SK-N-SH (cell line): ENCODE data around the gene KRT32.

Source experiments
- EP300 ChIP-seq, 2 experiments: IDR thresholded peaks; 2 replicates each; pipeline versions ENCODE4 v1.4.0 to v1.6.1; 2012; ENCODE audit warnings: borderline replicate concordance in 1 of 2, low read depth in 1 of 2, low read length in 1 of 2
- FOXJ3 ChIP-seq: sonication (generic); formaldehyde crosslinking; IDR thresholded peaks from 2 replicates; pipeline ENCODE4 v1.5.1; 2020; ENCODE audit warnings: mild to moderate bottlenecking, missing genetic modification reagents
- POLR2AphosphoS5 ChIP-seq: IDR thresholded peaks from 2 replicates; pipeline ENCODE4 v1.6.1; 2012; ENCODE audit warnings: low read depth, low read length
- YY1 ChIP-seq: IDR thresholded peaks from 2 replicates; pipeline ENCODE4 v1.4.0; 2012; ENCODE audit warnings: low read depth, mild to moderate bottlenecking
- TF ChIP-seq, protein P1 (sequence below): IDR thresholded peaks from 2 replicates; pipeline ENCODE4 v1.6.1; 2012; ENCODE audit warnings: mild to moderate bottlenecking, low read depth, low read length, moderate library complexity
- TF ChIP-seq, protein P2 (sequence below): fragments of 200-600 bp; sonication (generic); IDR thresholded peaks from 2 replicates; pipeline ENCODE4 v1.6.1; 2017; ENCODE audit warnings: antibody characterized with exemption, mild to moderate bottlenecking, moderate library complexity
- TF ChIP-seq, protein P3 (sequence below): fragments of 150-350 bp; IDR thresholded peaks from 2 replicates; pipeline ENCODE4 v1.6.1; 2016; ENCODE audit warnings: mild to moderate bottlenecking, low read depth, low read length

DNA sequence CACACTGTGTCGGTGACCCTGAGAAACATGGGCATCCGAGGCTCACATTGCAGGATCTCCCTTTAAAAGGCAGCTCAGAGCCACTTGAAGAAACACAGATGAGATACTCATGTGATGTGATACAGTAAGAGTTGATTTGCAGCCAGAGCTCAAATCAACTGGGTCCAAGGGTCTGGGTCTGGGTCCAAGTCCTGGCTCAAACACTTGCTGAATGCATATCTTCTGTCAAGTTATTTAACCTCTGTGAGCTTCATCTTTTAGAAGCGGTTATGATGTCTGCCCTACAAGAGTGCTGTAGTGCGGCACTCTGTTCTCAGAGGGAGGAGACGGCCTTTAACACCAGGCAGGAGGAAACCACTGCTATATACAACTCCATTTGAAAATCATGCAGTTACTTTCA lies 32.8 kb downstream of the KRT32 start:
- TF ChIP-seq POLR2AphosphoS5 (no peak), EP300 (IDR thresholded peaks at IDR 0.05; ENCODE audit: borderline replicate concordance in 1 of 2, low read depth in 1 of 2, low read length in 1 of 2) (no peak), YY1 (no peak), FOXJ3 (CRISPR knock-in tag) (no peak)
- TF ChIP-seq, protein P1, sequence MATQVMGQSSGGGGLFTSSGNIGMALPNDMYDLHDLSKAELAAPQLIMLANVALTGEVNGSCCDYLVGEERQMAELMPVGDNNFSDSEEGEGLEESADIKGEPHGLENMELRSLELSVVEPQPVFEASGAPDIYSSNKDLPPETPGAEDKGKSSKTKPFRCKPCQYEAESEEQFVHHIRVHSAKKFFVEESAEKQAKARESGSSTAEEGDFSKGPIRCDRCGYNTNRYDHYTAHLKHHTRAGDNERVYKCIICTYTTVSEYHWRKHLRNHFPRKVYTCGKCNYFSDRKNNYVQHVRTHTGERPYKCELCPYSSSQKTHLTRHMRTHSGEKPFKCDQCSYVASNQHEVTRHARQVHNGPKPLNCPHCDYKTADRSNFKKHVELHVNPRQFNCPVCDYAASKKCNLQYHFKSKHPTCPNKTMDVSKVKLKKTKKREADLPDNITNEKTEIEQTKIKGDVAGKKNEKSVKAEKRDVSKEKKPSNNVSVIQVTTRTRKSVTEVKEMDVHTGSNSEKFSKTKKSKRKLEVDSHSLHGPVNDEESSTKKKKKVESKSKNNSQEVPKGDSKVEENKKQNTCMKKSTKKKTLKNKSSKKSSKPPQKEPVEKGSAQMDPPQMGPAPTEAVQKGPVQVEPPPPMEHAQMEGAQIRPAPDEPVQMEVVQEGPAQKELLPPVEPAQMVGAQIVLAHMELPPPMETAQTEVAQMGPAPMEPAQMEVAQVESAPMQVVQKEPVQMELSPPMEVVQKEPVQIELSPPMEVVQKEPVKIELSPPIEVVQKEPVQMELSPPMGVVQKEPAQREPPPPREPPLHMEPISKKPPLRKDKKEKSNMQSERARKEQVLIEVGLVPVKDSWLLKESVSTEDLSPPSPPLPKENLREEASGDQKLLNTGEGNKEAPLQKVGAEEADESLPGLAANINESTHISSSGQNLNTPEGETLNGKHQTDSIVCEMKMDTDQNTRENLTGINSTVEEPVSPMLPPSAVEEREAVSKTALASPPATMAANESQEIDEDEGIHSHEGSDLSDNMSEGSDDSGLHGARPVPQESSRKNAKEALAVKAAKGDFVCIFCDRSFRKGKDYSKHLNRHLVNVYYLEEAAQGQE, result no peak
- TF ChIP-seq, protein P2, sequence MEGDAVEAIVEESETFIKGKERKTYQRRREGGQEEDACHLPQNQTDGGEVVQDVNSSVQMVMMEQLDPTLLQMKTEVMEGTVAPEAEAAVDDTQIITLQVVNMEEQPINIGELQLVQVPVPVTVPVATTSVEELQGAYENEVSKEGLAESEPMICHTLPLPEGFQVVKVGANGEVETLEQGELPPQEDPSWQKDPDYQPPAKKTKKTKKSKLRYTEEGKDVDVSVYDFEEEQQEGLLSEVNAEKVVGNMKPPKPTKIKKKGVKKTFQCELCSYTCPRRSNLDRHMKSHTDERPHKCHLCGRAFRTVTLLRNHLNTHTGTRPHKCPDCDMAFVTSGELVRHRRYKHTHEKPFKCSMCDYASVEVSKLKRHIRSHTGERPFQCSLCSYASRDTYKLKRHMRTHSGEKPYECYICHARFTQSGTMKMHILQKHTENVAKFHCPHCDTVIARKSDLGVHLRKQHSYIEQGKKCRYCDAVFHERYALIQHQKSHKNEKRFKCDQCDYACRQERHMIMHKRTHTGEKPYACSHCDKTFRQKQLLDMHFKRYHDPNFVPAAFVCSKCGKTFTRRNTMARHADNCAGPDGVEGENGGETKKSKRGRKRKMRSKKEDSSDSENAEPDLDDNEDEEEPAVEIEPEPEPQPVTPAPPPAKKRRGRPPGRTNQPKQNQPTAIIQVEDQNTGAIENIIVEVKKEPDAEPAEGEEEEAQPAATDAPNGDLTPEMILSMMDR, result no peak
- TF ChIP-seq, protein P3, sequence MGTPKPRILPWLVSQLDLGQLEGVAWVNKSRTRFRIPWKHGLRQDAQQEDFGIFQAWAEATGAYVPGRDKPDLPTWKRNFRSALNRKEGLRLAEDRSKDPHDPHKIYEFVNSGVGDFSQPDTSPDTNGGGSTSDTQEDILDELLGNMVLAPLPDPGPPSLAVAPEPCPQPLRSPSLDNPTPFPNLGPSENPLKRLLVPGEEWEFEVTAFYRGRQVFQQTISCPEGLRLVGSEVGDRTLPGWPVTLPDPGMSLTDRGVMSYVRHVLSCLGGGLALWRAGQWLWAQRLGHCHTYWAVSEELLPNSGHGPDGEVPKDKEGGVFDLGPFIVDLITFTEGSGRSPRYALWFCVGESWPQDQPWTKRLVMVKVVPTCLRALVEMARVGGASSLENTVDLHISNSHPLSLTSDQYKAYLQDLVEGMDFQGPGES, result no peak
